ENCODE data around the gene MESD. TPM values are rescaled to one million over a fixed set of nuclear protein-coding genes. Genes with fewer than 3 reads are reported as not detected.
A peak's percentile ranks its signal among the peaks of the same experiment; 100 is the strongest.

The MESD gene
- total and polyA plus RNA-seq, 12 donors: 13.2 to 56.1 (median 25.6) TPM

GRCh38 chr15:81033508-81033907, 43.9 kb upstream of the MESD start:
- Histone ChIP-seq H3K36me3 (replicated peaks in 1 of 2) (no peaks in the 10 kb centered on the region), H3K4me3 (no peak overlapping the region), H3K27ac (peak overlapping the region in 1 of 5 donors; percentile 7), H3K4me1 (replicated peaks in 1 of 2) (peaks cover 0 to 9% of the 10 kb centered on the region in 2 donors), H3K9me3 (replicated peaks in 1 of 3) (no peaks in the 10 kb centered on the region), H3K27me3 (no peaks in the 10 kb centered on the region)
- 15 to 36% (median 23%) methylated on average over 2 of the region's 2 CpGs for WGBS, 4 donors
- no peak for DNase-seq
- TF ChIP-seq POLR2A (IDR thresholded peaks at IDR 0.05) (no peak), CTCF (IDR thresholded peaks at IDR 0.05) (no peak)
- intact Hi-C loops (cut with DNase I): no loop called here

GRCh38 chr15:81032818-81033217, 43.2 kb upstream of the MESD start:
- peaks cover 0 to 9% of the 10 kb centered on the region in 2 donors for H3K4me1 ChIP-seq (replicated peaks in 1 of 2)
- H3K4me3 ChIP-seq: no peak overlapping the region
- DNase-seq: no peak
- no peaks in the 10 kb centered on the region for H3K36me3 ChIP-seq (replicated peaks in 1 of 2)
- TF ChIP-seq CTCF (IDR thresholded peaks at IDR 0.05) (no peak), POLR2A (IDR thresholded peaks at IDR 0.05) (no peak)
- intact Hi-C loops (cut with DNase I): no loop called here
- no peak overlapping the region for H3K27ac ChIP-seq
- H3K27me3 ChIP-seq: no peaks in the 10 kb centered on the region
- H3K9me3 ChIP-seq (replicated peaks in 1 of 3): no peaks in the 10 kb centered on the region
- WGBS, 4 donors: 20 to 33% (median 28%) methylated on average over 1 of the region's 1 CpG

GRCh38 chr15:81032355-81032754, 42.7 kb upstream of the MESD start:
- intact Hi-C loops (cut with DNase I): no loop called here
- H3K36me3 ChIP-seq (replicated peaks in 1 of 2): no peaks in the 10 kb centered on the region
- H3K4me1 ChIP-seq (replicated peaks in 1 of 2): peaks cover 0 to 10% of the 10 kb centered on the region in 2 donors
- TF ChIP-seq CTCF (IDR thresholded peaks at IDR 0.05) (no peak), POLR2A (IDR thresholded peaks at IDR 0.05) (no peak)
- no peak overlapping the region for H3K27ac ChIP-seq
- WGBS, 4 donors: 92 to 95% (median 93%) methylated on average over 4 of the region's 4 CpGs
- no peaks in the 10 kb centered on the region for H3K27me3 ChIP-seq
- no peaks in the 10 kb centered on the region for H3K9me3 ChIP-seq (replicated peaks in 1 of 3)
- H3K4me3 ChIP-seq: no peak overlapping the region
- DNase-seq: no peak

- peaks cover 0 to 13% of the 10 kb centered on the region in 2 donors for H3K4me1 ChIP-seq (replicated peaks in 1 of 2)
- TF ChIP-seq CTCF (IDR thresholded peaks at IDR 0.05): no peak
- TF ChIP-seq POLR2A (IDR thresholded peaks at IDR 0.05): no peak
- H3K27ac ChIP-seq: no peak overlapping the region
- H3K36me3 ChIP-seq (replicated peaks in 1 of 2): no peaks in the 10 kb centered on the region
- no peaks in the 10 kb centered on the region for H3K9me3 ChIP-seq (replicated peaks in 1 of 3)
- H3K4me3 ChIP-seq: no peak overlapping the region
- H3K27me3 ChIP-seq: no peaks in the 10 kb centered on the region
- intact Hi-C loops (cut with DNase I): no loop called here
- 82 to 91% (median 87%) methylated on average over 4 of the region's 4 CpGs for WGBS, 4 donors
- DNase-seq: no peak
Observed at GRCh38 chr15:81031203-81031602, 41.6 kb upstream of the MESD start.
